Left ventricle myocardium inferior (tissue), 1 donor: ENCODE measurements around the gene IRAK1BP1. TPM values are rescaled to one million over a fixed set of nuclear protein-coding genes. Genes with fewer than 3 reads are reported as not detected.
A peak's percentile ranks its signal among the peaks of the same experiment; 100 is the strongest.
"Not testable (repeated sequence)": the region's sequence is repeated elsewhere in the genome, so short reads cannot be mapped to it uniquely, and the experiment has no call there.

ENCODE experiments used
- DNase-seq: peaks from one replicate; pipeline ENCODE4 v3.0.0-alpha.2; 2020
- H3K27ac ChIP-seq: fragments of 200-600 bp; replicated peaks from 2 replicates; pipeline ENCODE4 v1.8.0; 2021
- H3K27me3 ChIP-seq: fragments of 200-600 bp; 2 replicates; pipeline ENCODE4 v1.8.0; 2021; ENCODE audit warnings: low read depth
- H3K36me3 ChIP-seq: fragments of 200-600 bp; 2 replicates; pipeline ENCODE4 v1.8.0; 2021
- H3K4me1 ChIP-seq: fragments of 200-600 bp; 2 replicates; pipeline ENCODE4 v1.8.0; 2021
- H3K4me3 ChIP-seq: fragments of 200-600 bp; 2 replicates; pipeline ENCODE4 v1.8.0; 2021; ENCODE audit warnings: mild to moderate bottlenecking, moderate library complexity
- H3K9me3 ChIP-seq: fragments of 200-600 bp; replicated peaks from 2 replicates; pipeline ENCODE4 v1.8.0; 2021
- CTCF ChIP-seq: fragments of 200-600 bp; IDR thresholded peaks from 2 replicates; pipeline ENCODE4 v1.8.0; 2021; ENCODE audit warnings: antibody characterized with exemption, mild to moderate bottlenecking, borderline replicate concordance
- intact Hi-C: fragments of 100-400 bp; cut with micrococcal nuclease; formaldehyde crosslinking; loops from one replicate; pipeline ENCODE4 v1.11.0; 2022
- total RNA-seq: library from RNA; stranded (reverse); fragmentation: NEBNext Ultra II Directional; extraction: Animal tissue kit (Norgen Biotek cat#: 25700); gene quantifications from one replicate; pipeline ENCODE4 v1.2.1, GENCODE V29; 2021
- donor health status: DM: no; HTN: yes; CAD: no; lungs with severe emphysema.

IRAK1BP1 gene
- total RNA-seq, 1 donor from 2014 or later, result 4.7 TPM

- peak overlapping the region; percentile 25 for H3K27ac ChIP-seq
- peak; percentile 28 for DNase-seq
- H3K36me3 ChIP-seq, result no peaks in the 10 kb centered on the region
- intact Hi-C loops, result no loop called here
- no peaks in the 10 kb centered on the region for H3K27me3 ChIP-seq
- no peaks in the 10 kb centered on the region for H3K9me3 ChIP-seq
- H3K4me1 ChIP-seq, result peaks cover 21% of the 10 kb centered on the region
- H3K4me3 ChIP-seq, result peak overlapping the region; percentile 66
- no peak for TF ChIP-seq CTCF
Measured at GRCh38 chr6:78910591-78911171, 43.3 kb downstream of the IRAK1BP1 start.

- H3K9me3 ChIP-seq, result peaks cover 4% of the 10 kb centered on the region
- H3K36me3 ChIP-seq, result no peaks in the 10 kb centered on the region
- DNase-seq, result no peak
- intact Hi-C loops, result no loop called here
- H3K4me1 ChIP-seq, result peaks cover 21% of the 10 kb centered on the region
- H3K27me3 ChIP-seq, result no peaks in the 10 kb centered on the region
- H3K27ac ChIP-seq, result no peak overlapping the region
- TF ChIP-seq CTCF, result no peak
- peak overlapping the region; percentile 66 for H3K4me3 ChIP-seq
Measured at GRCh38 chr6:78911218-78911940, 44.0 kb downstream of the IRAK1BP1 start.

DNA sequence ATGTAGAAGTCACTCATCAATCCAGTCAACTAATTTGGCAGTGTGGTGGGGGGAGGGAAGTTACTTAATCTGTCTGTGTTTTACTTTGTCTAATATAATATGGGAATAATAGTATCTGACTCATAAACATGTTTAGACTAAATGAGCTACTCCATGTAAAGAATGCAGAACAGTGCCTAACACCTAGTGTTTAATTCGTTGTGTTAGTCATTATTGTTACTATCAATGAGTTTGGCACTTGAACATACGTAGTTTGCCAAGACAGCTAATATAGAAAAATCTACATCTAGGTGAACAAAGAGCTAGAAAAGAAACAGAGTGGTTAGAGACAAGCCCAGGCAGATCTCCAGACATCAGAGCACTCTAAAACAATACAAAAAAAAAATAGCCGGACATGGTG, 49.1 kb downstream of the IRAK1BP1 start:
- no peak for DNase-seq
- Histone ChIP-seq H3K27me3 (no peaks in the 10 kb centered on the region), H3K36me3 (no peaks in the 10 kb centered on the region), H3K27ac (no peak overlapping the region), H3K4me3 (no peak overlapping the region), H3K9me3 (peaks cover 47% of the 10 kb centered on the region), H3K4me1 (no peaks in the 10 kb centered on the region)
- intact Hi-C loops, result no loop called here
- TF ChIP-seq CTCF, result no peak

DNA sequence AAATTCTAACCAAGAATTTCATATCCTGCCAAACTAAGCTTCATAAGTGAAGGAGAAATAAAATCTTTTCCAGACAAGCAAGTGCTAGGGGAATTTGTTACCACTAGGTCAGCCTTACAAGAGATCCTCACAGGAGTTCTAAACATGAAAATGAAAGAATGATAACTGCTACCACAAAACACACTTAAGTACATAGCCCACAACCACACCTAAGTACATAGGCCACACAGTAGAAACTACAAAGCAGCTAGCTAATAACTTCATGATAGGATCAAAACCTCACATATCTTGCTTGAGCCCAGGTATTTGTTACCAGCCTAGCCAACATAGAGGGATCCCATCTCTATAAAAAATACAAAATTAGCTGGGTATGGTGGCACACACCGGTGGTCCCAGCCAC, 50.4 kb downstream of the IRAK1BP1 start:
- no peak for TF ChIP-seq CTCF
- Histone ChIP-seq H3K4me1 (no peaks in the 10 kb centered on the region), H3K27ac (no peak overlapping the region), H3K4me3 (no peak overlapping the region), H3K9me3 (peaks cover 59% of the 10 kb centered on the region), H3K36me3 (no peaks in the 10 kb centered on the region), H3K27me3 (no peaks in the 10 kb centered on the region)
- intact Hi-C loops, result no loop called here
- no peak for DNase-seq

- intact Hi-C loops, H3K36me3 ChIP-seq, H3K4me3 ChIP-seq, H3K27me3 ChIP-seq, H3K4me1 ChIP-seq, H3K27ac ChIP-seq, DNase-seq: not testable (repeated sequence)
- H3K9me3 ChIP-seq, result peaks cover 81% of the 10 kb centered on the region
Measured at GRCh38 chr6:78921168-78921567, 53.8 kb downstream of the IRAK1BP1 start.

GRCh38 chr6:78925317-78925716, 58.0 kb downstream of the IRAK1BP1 start:
- no peaks in the 10 kb centered on the region for H3K36me3 ChIP-seq
- no peaks in the 10 kb centered on the region for H3K4me1 ChIP-seq
- no peak for DNase-seq
- no peak overlapping the region for H3K4me3 ChIP-seq
- intact Hi-C loops, result no loop called here
- no peaks in the 10 kb centered on the region for H3K27me3 ChIP-seq
- peaks cover 74% of the 10 kb centered on the region for H3K9me3 ChIP-seq
- no peak overlapping the region for H3K27ac ChIP-seq
- TF ChIP-seq CTCF, result no peak
